ENCODE results near the gene CCDC86.

CCDC86 gene

GRCh38 chr11:60878245-60879101 lies 36.6 kb downstream of the CCDC86 start:
- DNase-seq = no peak
- Histone ChIP-seq H3K4me1 (ENCODE audit: control insufficient read depth, insufficient read depth, low read length, poor library complexity, severe bottlenecking) (no peaks in the 10 kb centered on the region), H3K9me3 (ENCODE audit: control insufficient read depth, low read length) (no peaks in the 10 kb centered on the region), H3K27ac (ENCODE audit: insufficient read depth, low read length, poor library complexity, severe bottlenecking) (no peak overlapping the region), H3K36me3 (ENCODE audit: control insufficient read depth, insufficient read depth, low read length) (peaks cover 16% of the 10 kb centered on the region), H3K27me3 (replicated peaks; ENCODE audit: control insufficient read depth, insufficient read depth, low read length, poor library complexity, severe bottlenecking) (no peaks in the 10 kb centered on the region), H3K4me3 (ENCODE audit: insufficient read depth, low read depth, low read length, poor library complexity, severe bottlenecking) (no peak overlapping the region)

DNA sequence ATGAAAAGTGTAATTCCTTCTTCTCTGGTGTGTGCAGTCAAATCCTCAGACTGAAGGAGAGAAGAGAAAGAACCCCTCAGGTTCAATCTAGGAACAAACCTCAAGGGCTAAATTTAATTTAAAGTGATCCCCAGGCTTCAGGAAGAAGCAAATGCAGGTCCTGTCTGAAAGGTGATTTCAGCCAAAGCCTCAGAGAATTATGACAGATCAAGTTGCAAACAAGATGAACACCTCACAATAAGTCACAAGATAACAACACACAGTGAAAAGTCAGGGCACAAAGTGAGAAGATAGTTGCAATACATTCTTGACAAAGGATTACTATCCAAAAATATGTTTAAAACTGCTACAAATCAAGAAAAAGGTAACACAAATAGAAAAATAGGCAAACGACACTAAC lies 37.2 kb downstream of the CCDC86 start:
- H3K27ac ChIP-seq (ENCODE audit: insufficient read depth, low read length, poor library complexity, severe bottlenecking) = no peak overlapping the region
- no peaks in the 10 kb centered on the region for H3K9me3 ChIP-seq (ENCODE audit: control insufficient read depth, low read length)
- no peak for DNase-seq
- H3K4me3 ChIP-seq (ENCODE audit: insufficient read depth, low read depth, low read length, poor library complexity, severe bottlenecking) = no peak overlapping the region
- H3K36me3 ChIP-seq (ENCODE audit: control insufficient read depth, insufficient read depth, low read length) = peaks cover 16% of the 10 kb centered on the region
- H3K4me1 ChIP-seq (ENCODE audit: control insufficient read depth, insufficient read depth, low read length, poor library complexity, severe bottlenecking) = no peaks in the 10 kb centered on the region
- no peaks in the 10 kb centered on the region for H3K27me3 ChIP-seq (replicated peaks; ENCODE audit: control insufficient read depth, insufficient read depth, low read length, poor library complexity, severe bottlenecking)

GRCh38 chr11:60879971-60880588 lies 38.2 kb downstream of the CCDC86 start:
- DNase-seq = no peak
- Histone ChIP-seq H3K4me1 (ENCODE audit: control insufficient read depth, insufficient read depth, low read length, poor library complexity, severe bottlenecking) (no peaks in the 10 kb centered on the region), H3K4me3 (ENCODE audit: insufficient read depth, low read depth, low read length, poor library complexity, severe bottlenecking) (no peak overlapping the region), H3K9me3 (ENCODE audit: control insufficient read depth, low read length) (no peaks in the 10 kb centered on the region), H3K27ac (ENCODE audit: insufficient read depth, low read length, poor library complexity, severe bottlenecking) (no peak overlapping the region), H3K27me3 (replicated peaks; ENCODE audit: control insufficient read depth, insufficient read depth, low read length, poor library complexity, severe bottlenecking) (no peaks in the 10 kb centered on the region), H3K36me3 (ENCODE audit: control insufficient read depth, insufficient read depth, low read length) (peaks cover 16% of the 10 kb centered on the region)

DNA sequence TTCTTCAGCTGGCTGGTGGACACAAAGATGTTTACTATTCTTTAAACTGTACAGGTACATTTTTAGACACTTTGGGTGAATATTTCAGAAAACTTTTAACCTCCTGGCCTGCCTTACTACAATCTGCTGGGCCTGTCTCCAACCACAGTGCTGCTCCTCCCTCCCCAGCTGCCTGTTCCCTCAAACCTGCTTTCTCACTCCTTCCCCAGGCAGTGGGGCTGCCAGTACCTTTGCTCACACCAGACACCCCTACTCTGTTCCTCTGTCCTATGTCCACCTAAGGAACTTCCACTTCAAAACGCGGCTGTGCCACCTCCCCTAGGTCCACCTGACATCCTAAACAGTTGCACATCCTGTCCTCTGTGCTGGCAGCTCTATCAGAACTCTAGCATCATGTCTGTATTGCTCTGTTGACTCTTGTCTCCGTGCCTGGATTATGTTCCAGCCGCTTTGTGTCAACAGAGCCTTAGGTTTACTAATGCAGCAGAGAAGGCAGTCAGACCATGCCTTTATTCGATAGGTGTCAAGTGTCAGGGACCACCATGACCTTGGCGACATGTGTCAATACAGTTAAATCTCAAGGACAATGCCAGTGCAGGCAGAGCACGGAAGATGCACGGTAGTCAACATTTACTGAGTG lies 38.9 kb downstream of the CCDC86 start:
- H3K36me3 ChIP-seq (ENCODE audit: control insufficient read depth, insufficient read depth, low read length) = peaks cover 16% of the 10 kb centered on the region
- no peaks in the 10 kb centered on the region for H3K9me3 ChIP-seq (ENCODE audit: control insufficient read depth, low read length)
- no peaks in the 10 kb centered on the region for H3K27me3 ChIP-seq (replicated peaks; ENCODE audit: control insufficient read depth, insufficient read depth, low read length, poor library complexity, severe bottlenecking)
- no peak overlapping the region for H3K4me3 ChIP-seq (ENCODE audit: insufficient read depth, low read depth, low read length, poor library complexity, severe bottlenecking)
- H3K4me1 ChIP-seq (ENCODE audit: control insufficient read depth, insufficient read depth, low read length, poor library complexity, severe bottlenecking) = no peaks in the 10 kb centered on the region
- no peak for DNase-seq
- H3K27ac ChIP-seq (ENCODE audit: insufficient read depth, low read length, poor library complexity, severe bottlenecking) = no peak overlapping the region

DNA sequence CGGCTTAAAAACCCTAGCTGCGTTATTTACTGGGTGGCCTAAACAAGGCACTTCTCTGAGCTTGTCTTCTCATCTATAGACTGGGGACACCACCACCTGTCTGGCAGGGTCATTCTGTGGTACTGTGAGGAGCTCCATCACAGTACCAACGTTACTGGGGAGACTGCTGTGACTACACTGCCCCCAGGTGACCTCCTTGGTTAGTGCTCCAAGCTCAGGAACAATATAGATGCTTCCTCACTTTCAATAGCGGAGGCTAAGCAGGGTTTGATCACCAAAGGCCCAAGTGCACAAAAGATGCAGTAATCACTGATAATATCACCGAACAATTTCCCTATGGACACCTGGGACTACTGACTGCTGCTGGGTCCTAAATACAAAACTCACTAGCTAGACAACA lies 45.6 kb downstream of the CCDC86 start:
- H3K4me1 ChIP-seq (ENCODE audit: control insufficient read depth, insufficient read depth, low read length, poor library complexity, severe bottlenecking) = no peaks in the 10 kb centered on the region
- no peaks in the 10 kb centered on the region for H3K27me3 ChIP-seq (replicated peaks; ENCODE audit: control insufficient read depth, insufficient read depth, low read length, poor library complexity, severe bottlenecking)
- H3K4me3 ChIP-seq (ENCODE audit: insufficient read depth, low read depth, low read length, poor library complexity, severe bottlenecking) = no peak overlapping the region
- no peak for DNase-seq
- H3K9me3 ChIP-seq (ENCODE audit: control insufficient read depth, low read length) = no peaks in the 10 kb centered on the region
- peaks cover 21% of the 10 kb centered on the region for H3K36me3 ChIP-seq (ENCODE audit: control insufficient read depth, insufficient read depth, low read length)
- H3K27ac ChIP-seq (ENCODE audit: insufficient read depth, low read length, poor library complexity, severe bottlenecking) = no peak overlapping the region

- peaks cover 39% of the 10 kb centered on the region for H3K36me3 ChIP-seq (ENCODE audit: control insufficient read depth, insufficient read depth, low read length)
- no peak overlapping the region for H3K4me3 ChIP-seq (ENCODE audit: insufficient read depth, low read depth, low read length, poor library complexity, severe bottlenecking)
These were observed 48.0 kb downstream of the CCDC86 start for GRCh38 chr11:60889869-60890311.

GRCh38 chr11:60890696-60891095 lies 48.8 kb downstream of the CCDC86 start:
- H3K4me1 ChIP-seq (ENCODE audit: control insufficient read depth, insufficient read depth, low read length, poor library complexity, severe bottlenecking) = no peaks in the 10 kb centered on the region
- no peak overlapping the region for H3K27ac ChIP-seq (ENCODE audit: insufficient read depth, low read length, poor library complexity, severe bottlenecking)
- H3K4me3 ChIP-seq (ENCODE audit: insufficient read depth, low read depth, low read length, poor library complexity, severe bottlenecking) = no peak overlapping the region
- H3K36me3 ChIP-seq (ENCODE audit: control insufficient read depth, insufficient read depth, low read length) = peaks cover 48% of the 10 kb centered on the region
- no peak for DNase-seq
- no peaks in the 10 kb centered on the region for H3K9me3 ChIP-seq (ENCODE audit: control insufficient read depth, low read length)
- H3K27me3 ChIP-seq (replicated peaks; ENCODE audit: control insufficient read depth, insufficient read depth, low read length, poor library complexity, severe bottlenecking) = no peaks in the 10 kb centered on the region

More at GRCh38 chr11:60889869-60890311, 48.0 kb downstream of the CCDC86 start:
- Histone ChIP-seq H3K4me1 (ENCODE audit: control insufficient read depth, insufficient read depth, low read length, poor library complexity, severe bottlenecking) (no peaks in the 10 kb centered on the region), H3K27ac (ENCODE audit: insufficient read depth, low read length, poor library complexity, severe bottlenecking) (no peak overlapping the region), H3K27me3 (replicated peaks; ENCODE audit: control insufficient read depth, insufficient read depth, low read length, poor library complexity, severe bottlenecking) (no peaks in the 10 kb centered on the region), H3K9me3 (ENCODE audit: control insufficient read depth, low read length) (no peaks in the 10 kb centered on the region)
- DNase-seq = no peak

- Histone ChIP-seq H3K27ac (ENCODE audit: insufficient read depth, low read length, poor library complexity, severe bottlenecking) (no peak overlapping the region), H3K4me3 (ENCODE audit: insufficient read depth, low read depth, low read length, poor library complexity, severe bottlenecking) (no peak overlapping the region), H3K9me3 (ENCODE audit: control insufficient read depth, low read length) (no peaks in the 10 kb centered on the region), H3K4me1 (ENCODE audit: control insufficient read depth, insufficient read depth, low read length, poor library complexity, severe bottlenecking) (no peaks in the 10 kb centered on the region), H3K36me3 (ENCODE audit: control insufficient read depth, insufficient read depth, low read length) (peaks cover 53% of the 10 kb centered on the region), H3K27me3 (replicated peaks; ENCODE audit: control insufficient read depth, insufficient read depth, low read length, poor library complexity, severe bottlenecking) (no peaks in the 10 kb centered on the region)
- no peak for DNase-seq
These were observed 49.3 kb downstream of the CCDC86 start for GRCh38 chr11:60891103-60891741.

- peaks cover 89% of the 10 kb centered on the region for H3K36me3 ChIP-seq (ENCODE audit: control insufficient read depth, insufficient read depth, low read length)
- H3K27ac ChIP-seq (ENCODE audit: insufficient read depth, low read length, poor library complexity, severe bottlenecking) = no peak overlapping the region
- no peaks in the 10 kb centered on the region for H3K9me3 ChIP-seq (ENCODE audit: control insufficient read depth, low read length)
- H3K4me3 ChIP-seq (ENCODE audit: insufficient read depth, low read depth, low read length, poor library complexity, severe bottlenecking) = no peak overlapping the region
- no peaks in the 10 kb centered on the region for H3K4me1 ChIP-seq (ENCODE audit: control insufficient read depth, insufficient read depth, low read length, poor library complexity, severe bottlenecking)
- no peak for DNase-seq
- no peaks in the 10 kb centered on the region for H3K27me3 ChIP-seq (replicated peaks; ENCODE audit: control insufficient read depth, insufficient read depth, low read length, poor library complexity, severe bottlenecking)
These were observed 53.8 kb downstream of the CCDC86 start for GRCh38 chr11:60895687-60896086.

Measured in effector memory CD4-positive, alpha-beta T cell (primary cell).